Stimulated activated naive CD4-positive, alpha-beta T cell (primary cell): ENCODE results near the gene C10orf62.
A peak's percentile ranks its signal among the peaks of the same experiment; 100 is the strongest.
"Not testable (repeated sequence)": the region's sequence is repeated elsewhere in the genome, so short reads cannot be mapped to it uniquely, and the experiment has no call there.

Experiments
- DNase-seq, 6 experiments: peaks; one replicate each; lab custom pipeline; 2025; lab: John Stamatoyannopoulos, UW

C10orf62 gene

DNA sequence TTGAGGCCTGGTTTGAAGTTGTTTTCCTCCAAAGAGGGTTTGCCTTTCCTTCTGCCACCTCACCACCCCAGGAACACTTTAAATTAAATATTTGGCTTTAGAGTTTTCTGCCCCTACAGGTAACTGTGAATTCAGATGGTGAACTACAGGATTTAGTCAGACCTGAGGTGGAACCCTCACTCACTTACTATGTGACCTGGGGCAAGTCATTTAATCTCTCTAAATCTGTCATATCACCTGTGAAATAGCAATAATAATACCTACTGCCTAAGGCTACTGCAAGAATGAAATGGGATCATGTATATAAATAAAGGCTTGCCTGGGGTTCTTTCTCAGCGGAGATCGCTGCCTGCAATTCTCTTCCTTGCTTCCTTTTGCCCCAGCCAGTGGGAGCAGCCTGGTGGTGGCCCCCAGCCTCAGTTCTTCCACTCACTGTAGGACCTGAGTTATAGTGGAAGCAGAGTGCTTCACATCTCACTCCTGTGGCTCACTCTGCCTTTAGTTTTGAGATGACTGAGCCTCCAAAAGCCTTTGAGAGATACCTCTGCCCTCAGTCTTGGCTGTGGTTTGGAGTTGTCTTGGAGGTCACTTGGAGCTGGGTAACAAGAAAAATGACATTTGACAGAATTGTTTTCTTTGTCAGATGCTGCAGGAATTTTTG, 23.1 kb upstream of the C10orf62 start:
- no peak for DNase-seq

DNA sequence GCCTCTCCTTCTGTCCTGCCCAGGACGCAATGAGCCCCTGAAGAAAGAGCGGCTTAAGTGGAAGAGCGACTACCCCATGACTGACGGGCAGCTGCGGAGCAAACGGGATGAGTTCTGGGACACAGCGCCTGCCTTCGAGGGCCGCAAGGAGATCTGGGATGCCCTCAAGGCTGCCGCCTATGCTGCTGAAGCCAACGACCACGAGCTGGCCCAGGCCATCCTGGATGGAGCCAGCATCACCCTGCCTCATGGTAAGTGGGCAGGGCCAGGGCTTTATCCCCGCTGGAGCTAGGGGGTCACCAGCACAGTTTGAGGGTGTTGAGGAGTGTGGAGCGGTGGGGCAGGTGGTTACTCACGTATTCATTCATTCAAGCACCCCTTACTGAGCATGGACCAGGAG, 21.6 kb upstream of the C10orf62 start:
- no peak for DNase-seq

DNA sequence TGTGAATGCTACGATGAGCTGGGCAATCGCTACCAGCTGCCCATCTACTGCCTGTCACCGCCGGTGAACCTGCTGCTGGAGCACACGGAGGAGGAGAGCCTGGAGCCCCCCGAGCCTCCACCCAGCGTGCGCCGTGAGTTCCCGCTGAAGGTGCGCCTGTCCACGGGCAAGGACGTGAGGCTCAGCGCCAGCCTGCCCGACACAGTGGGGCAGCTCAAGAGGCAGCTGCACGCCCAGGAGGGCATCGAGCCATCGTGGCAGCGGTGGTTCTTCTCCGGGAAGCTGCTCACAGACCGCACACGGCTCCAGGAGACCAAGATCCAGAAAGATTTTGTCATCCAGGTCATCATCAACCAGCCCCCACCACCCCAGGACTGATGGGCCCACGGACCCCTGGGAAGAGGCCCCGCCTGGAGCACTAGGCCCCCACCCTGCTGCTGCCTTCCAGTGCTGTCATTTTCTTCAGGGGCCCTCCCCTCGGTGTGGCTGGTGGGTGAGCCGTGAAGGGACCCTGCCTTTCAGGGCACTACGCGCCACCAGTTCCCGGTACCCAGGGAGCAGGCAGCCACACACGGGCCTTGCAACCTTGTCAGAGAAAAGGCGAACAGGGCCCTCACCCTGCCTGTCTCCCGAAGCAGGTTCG, 19.3 kb upstream of the C10orf62 start:
- no peak for DNase-seq

DNA sequence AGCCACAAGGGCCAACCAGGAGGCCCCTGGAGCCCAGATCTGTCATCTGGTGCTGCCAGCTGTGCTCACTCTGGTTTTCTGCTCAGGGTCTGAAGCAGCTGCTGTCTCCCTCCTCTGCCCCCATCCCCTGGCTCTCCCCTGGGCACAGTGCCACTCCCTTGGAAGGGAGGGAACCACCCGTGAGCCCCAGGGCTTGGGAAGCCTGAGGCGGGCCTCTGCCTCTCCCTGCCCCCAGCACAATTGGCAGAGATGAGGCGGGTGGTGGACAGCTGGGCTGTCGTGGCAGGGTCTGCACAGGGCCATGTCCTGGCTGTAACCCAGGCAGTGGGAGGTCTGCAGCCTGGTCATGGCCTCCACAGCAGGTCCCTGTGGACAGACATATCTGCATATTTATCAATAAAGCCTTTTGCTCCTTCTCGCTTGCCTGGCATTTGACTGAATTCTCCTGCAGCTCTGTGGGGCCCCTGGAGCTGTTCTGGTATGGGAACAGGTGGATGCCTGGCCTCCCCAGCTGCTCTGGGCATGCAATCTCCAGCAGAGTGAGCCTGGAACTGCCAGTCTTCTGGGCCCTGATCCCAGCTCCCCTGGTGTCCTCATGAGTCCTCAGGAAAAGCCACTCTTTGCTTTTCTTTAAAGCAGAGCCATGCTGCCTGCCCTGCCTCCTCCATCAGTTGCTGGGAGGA, 18.6 kb upstream of the C10orf62 start:
- DNase-seq, result no peak

DNA sequence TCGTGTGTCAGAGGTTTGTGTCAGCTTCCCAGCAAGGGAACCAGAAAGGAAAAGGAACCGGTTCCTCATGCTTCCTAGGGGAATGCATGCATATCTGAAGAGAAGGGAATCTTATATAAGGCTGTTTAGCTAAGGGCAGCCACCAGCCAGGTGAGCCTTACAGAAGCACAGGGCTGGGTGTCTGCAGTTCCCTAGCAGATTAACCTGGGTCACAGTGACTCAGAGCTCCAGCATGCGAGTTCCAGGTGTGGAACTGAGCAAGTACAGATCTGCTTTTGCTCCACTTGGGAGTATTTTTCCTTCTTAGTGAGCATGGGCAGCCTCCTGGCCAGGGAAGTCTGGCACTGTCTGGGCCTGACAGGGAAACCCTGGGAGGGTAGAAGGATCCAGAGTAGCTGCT, 17.9 kb upstream of the C10orf62 start:
- no peak for DNase-seq

DNA sequence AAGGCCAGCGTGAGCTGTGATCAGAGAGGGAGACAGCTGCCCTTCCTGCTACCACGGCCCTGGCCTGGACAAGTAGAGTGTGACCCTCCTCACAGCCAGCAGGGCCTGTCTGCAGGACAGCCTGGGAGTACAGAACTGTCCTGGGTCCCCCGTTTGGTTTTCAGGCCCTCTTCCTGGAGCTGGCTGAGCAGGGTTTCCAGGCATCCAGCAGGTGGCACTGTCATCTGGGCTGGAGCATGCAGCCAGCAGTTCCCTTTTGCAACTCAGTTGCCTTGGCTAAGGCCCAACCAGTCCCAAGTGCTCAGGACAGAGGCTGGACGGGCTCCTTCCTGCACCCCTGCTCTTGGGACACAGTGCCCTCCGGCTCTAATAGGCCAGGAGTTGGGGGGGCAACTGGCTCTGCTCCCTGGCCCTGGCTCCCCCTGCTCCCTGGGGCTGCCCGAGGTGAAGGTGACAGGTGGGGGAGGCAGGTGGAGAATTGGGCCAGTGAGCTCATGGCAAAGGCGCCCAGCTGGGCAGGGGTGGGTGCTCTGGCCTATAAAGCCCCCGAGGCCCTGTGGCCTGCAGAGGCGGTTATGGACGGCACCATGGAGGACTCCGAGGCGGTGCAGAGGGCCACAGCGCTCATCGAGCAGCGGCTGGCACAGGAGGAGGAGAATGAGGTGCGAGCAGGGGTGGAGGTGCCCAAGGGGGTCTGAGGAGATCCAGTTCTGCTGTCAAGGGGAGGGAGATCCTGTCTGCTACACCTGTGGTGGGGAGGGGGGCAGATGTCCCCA, 17.1 kb upstream of the C10orf62 start, which contains the start of gene ANKRD2:
TSS of gene ANKRD2 (plus strand) at position 566 of the 776 bp plus-strand sequence. CDS start at position 576, 10 bp downstream.
- peak in 3 of 6 experiments; percentile 4 to 17 (median 8) for DNase-seq

DNA sequence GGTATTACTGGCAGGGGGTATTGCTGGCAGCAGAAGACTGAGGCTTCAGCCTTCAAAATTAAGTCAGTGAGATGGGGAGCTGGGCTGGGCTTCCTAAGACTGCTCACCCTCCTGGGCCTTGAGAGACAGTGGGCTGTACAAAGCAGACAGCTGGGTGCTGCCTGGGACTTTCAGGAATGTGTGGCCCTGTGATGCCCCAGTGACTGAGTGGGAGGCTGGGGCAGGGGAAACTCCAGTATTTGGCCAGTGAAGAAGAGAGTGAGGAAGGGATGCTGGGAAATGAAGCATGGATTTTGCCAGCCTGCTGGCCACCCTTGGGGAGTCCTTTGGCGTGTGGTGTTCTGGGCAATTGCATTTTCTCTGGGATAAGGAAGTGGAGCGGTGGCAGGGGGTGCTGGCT, 16.5 kb upstream of the C10orf62 start:
- no peak for DNase-seq

DNA sequence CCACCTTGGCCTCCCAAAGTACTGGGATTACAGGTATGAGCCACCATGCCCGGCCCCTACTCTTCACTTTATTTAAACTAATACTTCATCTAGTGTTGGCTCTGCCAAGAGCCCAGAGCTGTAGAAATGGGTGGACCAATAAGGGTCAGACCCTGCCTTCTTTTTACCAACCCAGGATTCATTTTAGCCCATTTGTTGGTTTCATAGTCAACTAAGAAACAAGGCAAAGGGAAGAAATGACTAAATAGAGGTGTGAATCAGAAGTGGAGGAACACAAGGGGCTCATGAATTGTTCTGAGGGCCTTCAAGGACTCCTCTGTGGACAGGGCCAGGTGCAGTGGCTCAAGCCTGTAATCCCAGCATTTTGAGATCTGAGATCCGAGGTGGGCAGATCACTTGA, 15.8 kb upstream of the C10orf62 start:
- DNase-seq, result no peak

DNA sequence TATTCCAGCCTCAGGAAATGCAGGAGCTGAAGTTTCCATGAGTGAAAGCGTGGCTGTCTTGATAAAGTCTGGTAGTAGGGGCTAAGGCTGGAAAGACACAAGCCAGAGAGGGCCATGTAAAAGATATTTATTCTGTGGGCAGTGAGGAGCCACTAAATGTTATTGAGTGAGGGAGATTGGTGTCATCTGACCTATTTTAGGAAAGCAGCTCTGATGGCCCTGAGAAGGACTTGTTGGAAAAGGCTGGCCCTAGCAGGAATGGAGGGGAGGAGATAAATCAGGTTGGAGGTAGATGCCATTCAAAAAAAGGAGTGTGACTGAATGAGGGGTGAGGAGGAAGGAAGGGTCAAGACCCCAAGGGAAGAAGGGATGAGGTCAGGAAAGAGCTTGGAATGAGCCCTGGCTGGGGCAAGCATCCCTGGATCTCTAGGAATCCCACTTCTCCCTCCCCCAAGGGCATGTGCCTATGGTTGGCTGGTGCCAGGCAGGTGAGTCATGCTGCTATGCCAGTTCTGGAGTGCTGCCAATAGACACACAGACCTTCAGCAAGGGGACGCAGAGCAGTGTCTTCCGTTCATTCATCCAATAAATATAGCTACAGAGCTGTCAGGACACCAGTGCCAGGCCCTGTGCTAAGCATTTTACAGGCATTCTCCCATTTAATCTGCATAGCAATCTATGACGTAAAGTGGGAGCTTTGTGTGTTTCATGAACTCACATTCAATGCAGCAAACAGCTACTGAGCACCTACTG, 15.0 kb upstream of the C10orf62 start:
- no peak for DNase-seq

DNA sequence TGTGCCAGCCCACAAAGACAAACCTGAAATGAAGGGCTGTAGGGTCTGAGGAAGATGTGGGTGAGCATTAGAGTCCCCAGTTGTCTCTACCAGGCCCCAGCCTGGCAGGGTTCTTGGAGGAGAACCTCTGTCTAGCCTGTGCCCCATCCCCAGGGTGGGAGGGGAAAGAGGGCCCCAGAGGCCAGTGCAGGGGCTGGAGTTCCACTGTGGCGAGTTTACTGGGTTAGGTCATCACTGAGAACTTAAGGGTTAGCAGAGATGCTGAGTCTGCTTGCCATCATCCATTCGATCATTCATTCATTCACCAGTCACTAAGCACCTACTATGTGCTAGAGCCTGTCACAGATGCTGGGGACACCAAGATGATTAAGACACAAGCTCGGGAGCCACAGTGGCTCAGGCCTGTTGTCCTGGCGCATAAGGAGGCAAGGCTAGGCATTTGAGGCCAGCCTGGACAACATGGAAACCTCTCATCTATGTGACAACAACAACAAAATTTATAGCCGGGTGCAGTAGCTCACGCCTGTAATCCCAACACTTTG, 14.3 kb upstream of the C10orf62 start:
- DNase-seq, result no peak

DNA sequence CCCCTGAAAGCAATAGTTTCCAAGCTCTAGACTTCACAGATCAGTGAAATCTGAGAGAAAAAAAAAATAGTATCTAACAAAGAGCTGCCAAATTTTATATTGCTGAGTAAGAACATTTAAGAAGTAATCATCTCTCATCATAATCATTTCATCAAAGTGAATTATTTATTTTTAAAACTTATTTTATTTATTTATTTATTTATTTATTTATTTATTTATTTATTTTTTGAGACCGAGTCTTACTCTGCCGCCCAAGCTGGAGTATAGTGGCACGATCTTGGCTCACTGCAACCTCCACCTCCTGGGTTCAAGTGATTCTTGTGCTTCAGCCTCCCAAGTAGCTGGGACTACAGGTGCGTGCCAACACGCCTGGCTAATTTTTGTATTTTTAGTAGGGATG, 13.0 kb upstream of the C10orf62 start:
- DNase-seq, result not testable (repeated sequence)

DNA sequence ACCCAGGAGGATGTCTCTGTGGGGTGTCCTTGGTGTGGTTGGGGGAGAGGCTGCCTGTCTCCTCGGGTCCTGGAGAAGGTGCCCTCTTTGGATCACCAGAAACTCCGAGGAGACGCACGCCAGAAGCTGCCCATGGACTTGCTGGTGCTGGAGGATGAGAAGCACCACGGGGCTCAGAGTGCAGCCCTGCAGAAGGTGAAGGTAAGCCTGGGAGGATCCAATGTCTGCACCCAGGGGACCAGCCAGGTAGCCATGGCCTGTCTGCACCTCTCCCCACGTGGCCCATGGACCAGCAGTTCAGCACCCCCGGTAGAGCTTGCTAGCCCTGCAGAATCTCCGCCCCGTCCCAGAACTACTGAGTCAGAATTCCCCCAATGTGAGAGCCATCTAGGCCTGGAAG, 11.8 kb upstream of the C10orf62 start:
- DNase-seq, result no peak

DNA sequence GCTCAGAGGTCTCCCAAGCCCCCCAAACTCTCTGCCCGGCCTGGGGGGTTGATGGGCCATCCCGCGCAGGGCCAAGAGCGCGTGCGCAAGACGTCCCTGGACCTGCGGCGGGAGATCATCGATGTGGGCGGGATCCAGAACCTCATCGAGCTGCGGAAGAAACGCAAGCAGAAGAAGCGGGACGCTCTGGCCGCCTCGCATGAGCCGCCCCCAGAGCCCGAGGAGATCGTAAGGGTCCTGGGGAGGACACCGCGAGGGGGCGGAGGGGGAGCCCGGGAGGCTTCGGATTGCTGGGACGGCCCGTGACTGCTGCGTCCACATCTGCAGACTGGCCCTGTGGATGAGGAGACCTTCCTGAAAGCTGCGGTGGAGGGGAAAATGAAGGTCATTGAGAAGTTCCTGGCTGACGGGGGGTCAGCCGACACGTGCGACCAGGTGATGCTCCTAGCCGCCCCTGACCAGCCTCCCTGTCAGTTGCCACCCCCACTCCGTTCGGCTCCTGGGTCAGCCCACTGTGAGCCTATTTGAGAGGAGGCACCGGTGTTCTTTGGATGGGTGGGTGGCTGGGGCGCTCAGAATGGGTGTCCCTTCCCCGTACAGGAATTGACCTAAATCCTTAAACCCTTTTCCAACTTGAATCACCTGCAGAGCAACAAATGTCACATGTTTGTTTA, 11.2 kb upstream of the C10orf62 start:
- DNase-seq, result no peak

DNA sequence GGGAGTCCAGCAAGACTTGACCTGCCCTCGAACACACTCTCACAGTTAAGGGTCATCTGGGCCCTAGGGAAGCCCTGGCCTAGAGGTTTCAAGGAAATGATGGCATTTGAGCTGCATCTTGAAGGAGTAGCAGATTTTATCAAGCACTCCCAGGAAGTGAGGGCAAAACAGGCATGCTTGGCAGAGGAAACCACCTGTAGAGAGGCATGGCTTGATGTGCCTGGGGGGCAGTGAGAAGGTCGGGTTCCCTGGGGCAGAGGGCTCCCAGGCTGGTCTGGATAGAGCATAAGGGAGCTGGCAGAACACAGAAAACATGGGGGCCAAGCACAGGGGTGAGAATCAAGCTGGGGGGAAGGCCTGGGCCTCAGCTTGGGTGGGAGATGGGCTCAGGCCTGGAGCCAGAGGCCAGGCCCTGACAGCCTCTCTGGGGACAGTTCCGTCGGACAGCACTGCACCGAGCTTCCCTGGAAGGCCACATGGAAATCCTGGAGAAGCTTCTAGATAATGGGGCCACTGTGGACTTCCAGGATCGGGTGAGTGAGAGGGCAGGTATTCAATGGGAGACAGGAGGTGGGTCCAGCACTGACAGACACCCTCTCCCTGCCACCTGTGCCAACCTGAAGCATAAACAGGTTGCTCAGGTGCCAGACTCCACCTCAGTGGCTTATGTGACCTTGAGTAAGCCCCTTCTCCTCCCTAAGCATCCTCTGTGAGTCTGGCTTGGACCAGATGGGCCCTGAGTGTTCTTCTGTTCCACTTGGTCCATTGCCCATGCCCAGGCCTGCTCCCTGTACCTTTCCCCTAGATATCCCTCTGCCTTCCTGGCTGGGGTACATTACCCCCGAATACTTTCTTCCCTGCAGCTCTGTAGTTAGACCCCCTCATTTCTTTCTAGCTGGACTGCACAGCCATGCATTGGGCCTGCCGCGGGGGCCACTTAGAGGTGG, 8.8 kb upstream of the C10orf62 start:
- DNase-seq, result no peak

DNA sequence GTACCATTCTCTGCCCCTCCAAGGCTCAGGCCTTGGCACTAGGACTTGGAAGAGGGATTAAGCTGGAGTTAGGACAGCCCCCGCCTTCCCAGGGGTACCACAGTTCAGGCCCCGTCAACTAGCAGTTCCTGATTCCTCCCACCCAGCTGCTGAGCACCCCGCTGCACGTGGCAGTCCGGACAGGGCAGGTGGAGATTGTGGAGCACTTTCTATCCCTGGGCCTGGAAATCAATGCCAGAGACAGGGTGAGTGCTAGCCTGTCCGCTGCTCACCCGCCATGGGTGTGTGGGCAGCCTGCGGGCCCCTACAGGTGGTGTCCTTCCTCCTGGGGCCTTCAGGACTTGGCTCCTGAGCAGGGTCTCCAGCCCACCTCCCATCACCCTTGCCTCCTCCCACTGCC, 7.4 kb upstream of the C10orf62 start:
- DNase-seq, result no peak

DNA sequence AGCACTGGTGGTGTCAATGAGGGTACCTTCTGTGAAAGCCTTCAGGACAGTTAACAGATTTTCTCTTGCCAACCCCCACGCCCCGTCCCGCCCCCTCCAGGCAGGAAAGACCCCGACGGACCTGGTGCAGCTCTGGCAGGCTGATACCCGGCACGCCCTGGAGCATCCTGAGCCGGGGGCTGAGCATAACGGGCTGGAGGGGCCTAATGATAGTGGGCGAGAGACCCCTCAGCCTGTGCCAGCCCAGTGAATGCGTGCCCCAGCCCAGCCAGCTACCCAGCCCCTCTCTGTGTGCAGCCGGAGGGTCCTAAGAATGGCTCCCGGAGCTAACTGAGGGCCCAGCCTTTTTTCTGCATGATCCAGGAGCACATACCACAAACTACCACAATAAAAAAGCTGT, 6.0 kb upstream of the C10orf62 start:
- no peak for DNase-seq

DNA sequence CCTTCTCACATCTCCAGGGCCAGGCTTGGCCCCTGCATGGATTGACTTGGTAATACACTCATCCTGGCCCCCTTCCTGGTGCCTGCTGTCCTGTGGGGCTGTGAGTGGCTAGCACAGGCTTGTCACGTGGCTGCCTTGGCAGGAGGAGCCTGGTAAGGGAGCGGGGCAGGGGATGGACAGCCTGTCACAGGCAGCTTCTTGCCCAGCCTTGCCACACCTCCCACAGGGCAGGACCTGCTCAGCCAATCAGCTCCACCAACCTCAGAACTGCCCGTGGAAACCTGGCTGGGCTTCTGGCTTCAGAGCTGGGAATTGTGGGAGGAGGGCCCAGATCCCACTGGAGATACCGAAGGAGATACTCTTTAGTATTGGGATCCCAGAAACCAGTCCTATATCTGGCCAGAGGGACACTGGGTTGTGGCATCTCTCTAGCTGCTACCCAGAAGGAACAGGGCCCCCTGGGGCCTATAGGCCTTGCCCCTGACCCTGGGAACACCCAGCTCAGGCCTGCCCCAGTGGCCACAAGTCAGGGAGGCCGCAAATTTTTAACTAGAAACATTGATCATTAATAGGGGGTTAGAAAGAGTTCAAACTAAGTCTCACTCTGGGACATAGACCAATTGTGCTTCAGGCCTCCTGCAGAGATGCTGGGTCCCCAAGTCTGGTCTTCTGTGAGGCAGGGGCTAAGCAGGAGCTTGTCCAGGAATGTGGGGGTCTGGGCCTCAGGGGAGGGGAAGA, 5.3 kb upstream of the C10orf62 start, which contains the start of gene HOGA1:
TSS of gene HOGA1 (plus strand) at position 330 of the 738 bp plus-strand sequence. CDS start at position 645, 315 bp downstream.
- no peak for DNase-seq

DNA sequence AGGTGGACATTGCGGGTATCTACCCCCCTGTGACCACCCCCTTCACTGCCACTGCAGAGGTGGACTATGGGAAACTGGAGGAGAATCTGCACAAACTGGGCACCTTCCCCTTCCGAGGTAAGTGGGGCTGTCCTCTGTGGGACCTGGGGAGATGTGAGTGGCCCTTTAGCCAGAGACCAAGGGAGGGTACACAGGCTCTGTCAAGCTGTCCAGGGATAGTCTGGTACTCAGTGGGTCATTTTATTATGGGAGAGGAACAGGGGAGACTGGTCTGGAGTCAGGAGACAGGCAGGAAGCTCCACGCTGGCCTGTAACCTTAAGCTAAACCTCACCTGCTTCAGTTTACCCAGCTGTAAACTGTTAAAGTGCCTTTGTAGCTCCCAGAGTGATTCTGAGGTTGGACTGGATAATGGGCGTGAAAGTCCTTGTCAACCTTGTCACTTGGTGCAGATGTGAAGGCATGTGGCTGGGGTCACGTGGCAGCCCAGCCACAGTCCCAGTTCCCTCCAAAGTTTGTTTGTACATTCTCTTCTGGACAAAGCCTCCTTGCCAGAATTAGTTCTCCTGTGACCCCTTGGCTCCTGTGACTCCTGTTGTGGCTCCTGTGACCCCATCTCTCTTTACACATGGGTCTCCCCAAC, 4.6 kb upstream of the C10orf62 start:
- no peak for DNase-seq
